NOMO-1 treated with dmso at 0.1 percent for 144 hours (cell line): Measurements from ENCODE around the gene SMG9.
"Not testable (repeated sequence)": the region's sequence is repeated elsewhere in the genome, so short reads cannot be mapped to it uniquely, and the experiment has no call there.

Experiments used
- DNase-seq: peaks from one replicate; lab custom pipeline; 2025; ENCODE audit not compliant: unreplicated experiment; lab: John Stamatoyannopoulos, UW

SMG9 gene

DNA sequence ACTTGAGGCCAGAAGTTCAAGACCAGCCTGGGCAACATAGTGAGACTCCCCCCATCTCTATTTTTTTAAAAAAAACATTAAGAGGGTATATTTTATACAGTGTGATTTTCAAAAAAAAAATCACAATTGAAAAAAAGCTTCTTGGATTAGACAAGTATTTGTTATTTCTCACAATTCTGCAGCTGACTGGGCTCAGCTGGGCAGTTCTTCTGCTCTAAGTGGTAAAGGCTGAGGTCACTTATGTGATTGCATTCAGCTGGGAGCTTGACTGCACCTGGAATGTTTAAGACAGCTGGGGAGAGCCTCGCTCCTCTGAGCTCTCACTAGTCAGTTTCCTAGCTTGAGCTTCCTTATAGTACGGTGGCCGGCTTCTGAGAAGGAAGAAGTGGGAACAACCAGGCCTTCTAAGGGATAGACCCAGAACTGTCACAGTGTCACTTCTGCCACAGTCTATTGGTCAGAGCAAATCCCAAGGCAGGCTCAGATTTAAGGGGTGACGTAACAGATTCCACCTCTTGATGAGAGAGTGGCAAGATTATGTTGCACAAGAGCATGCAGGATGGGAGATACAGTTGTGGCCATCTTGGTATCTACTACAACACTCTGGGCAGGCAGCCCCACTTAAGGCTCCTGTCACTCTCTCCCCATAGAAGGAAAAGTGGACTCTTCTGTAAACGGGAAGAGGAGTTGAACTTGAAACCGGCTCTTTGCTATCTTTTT is 58.6 kb downstream of the SMG9 start:
- DNase-seq: peak; percentile 34

DNA sequence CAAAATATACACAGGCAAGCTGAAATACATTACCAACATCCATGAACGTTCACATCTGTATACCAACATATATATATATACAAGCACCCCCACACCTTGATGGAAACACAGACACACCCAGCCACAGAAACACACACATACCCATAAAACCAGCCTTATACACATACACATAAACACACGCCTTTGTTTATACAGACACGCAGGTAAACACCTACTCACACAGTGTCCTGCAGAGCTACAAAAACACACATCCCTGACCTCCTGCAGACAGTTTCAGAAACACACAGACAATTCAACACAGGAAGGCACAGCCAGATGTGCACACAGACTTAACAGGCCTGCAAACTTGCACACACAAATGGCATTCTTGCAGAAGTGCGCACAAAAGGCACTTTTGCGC is 60.2 kb downstream of the SMG9 start:
- DNase-seq: no peak

GRCh38 chr19:43692877-43693276 is 61.9 kb downstream of the SMG9 start:
- peak; percentile 64 for DNase-seq

DNA sequence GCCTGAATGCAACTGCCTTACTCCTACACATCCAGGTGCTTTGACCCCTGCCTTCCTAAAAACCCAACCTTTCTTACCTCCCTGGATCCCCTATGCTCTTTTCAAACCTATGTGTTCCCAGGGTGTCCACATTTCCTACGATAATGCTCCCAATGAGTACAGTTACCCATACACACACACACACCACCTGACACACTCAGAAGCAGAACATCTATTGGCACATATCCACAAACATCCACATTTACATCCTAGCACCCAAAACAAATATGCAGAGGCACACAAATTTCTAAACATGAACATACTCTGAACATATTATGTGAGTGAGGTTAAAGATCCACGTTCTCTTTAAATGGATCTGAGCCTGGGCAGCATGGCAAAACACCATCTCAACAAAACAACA is 62.4 kb downstream of the SMG9 start:
- no peak for DNase-seq

DNA sequence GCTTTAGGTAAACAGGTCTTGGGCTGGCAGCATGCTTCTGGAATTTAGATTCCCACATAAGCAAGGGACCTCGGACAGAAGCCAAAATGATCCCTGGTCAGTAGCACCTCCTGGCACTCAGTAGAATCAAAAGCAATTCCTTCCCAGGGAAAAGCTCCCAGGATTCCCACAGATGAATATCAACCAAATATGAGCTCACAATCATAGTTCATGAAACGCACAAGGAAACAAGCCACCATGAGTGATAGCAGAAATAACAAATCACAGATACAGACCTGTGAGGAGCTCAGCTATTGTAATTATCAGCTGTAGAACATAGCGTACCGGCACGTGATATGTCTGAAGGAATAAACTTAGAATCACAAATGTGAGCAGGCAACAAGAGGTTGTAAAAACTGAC is 63.0 kb downstream of the SMG9 start:
- no peak for DNase-seq

DNA sequence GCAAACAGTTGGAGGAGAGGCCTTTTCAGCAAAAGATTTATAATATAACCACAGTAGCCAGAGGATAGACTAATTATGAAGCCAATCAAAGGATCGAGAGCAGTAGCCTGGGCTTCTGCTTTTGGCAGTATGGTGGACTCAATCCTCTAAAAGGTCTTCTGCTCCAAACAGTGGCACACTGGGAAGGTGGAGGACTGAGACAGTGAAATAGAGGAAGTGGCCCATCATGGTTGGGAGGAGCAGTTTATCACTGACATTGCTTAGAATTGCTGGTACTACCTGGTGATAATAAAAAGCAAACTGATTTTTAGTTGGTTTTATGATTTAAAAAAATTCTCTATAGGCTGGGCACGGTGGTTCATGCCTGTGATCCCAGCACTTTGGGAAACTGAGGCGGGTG is 63.9 kb downstream of the SMG9 start:
- no peak for DNase-seq

DNA sequence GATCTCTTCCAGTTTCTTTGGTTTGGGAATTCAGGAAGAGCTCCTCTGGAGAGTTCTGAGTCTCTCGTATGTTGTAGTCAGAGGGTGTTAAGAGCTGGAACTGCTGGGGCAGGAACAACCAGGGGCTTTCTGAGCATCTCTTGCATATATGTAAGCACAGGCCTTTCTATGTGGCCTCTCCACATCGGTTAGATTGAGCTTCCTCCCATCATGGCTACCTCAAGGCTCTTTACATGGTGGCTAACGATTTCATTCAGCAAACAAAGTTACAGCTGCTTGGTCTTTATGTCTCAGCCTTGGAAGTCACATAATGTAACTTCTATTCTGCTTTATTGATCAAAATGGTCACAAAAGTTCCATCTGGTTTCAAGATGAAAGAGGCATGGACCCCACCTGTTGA is 64.3 kb downstream of the SMG9 start:
- no peak for DNase-seq

- DNase-seq: no peak
Observed at GRCh38 chr19:43688059-43688701, 66.6 kb downstream of the SMG9 start.

DNA sequence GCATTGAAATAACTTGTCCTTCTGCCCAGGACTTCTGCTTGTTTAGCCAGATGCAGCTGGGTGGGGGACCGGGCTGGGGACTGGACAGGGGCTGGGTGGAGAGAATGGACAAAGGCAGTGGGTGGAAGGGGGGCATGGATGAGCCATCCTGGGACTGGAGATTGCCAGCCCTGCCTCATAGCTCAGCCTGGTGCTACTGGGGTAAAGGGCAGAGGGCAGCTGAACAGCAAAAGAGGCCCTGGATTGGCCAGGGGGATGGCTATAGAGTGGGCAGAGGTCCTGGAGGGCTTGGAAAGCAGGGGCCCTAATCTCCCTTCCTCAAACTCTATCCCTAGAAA is 67.1 kb downstream of the SMG9 start:
- no peak for DNase-seq

DNA sequence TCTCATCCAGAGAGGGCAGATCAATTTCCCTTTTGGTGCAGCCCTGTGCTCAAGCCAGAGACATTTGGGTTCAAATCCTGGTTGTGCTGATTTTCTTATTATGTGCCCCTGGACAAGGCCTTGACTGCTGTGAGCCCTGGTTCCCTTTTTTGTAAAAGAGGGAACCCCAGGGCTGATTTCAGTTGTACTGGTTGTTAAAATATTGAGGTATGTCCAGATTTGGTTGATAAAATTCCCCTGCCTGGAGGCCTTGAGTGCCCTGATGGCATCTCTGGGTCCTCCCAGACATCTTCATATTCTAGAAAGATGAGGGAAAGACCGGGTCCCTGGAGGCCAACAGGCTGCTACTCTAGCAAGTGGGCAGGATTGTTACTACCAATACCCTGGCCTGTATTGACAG is 70.4 kb downstream of the SMG9 start:
- no peak for DNase-seq

DNA sequence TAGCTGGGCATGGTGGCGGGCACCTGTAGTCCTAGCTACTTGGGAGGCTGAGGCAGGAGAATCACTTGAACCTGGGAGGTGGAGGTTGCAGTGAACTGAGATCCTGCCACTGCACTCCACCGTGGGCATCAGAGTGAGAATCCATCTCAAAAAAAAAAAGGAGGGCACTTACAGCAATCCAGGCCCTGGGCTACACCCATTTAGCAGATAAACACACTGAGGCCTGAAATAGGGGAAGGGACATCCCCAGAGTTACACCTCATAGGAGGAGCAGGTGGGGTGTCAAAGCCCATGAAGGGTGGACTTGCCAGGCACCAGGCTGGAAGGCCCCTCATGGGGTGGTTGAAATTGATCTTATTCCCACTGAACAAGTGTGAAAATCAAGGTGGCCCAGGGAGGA is 70.9 kb downstream of the SMG9 start:
- DNase-seq: no peak

DNA sequence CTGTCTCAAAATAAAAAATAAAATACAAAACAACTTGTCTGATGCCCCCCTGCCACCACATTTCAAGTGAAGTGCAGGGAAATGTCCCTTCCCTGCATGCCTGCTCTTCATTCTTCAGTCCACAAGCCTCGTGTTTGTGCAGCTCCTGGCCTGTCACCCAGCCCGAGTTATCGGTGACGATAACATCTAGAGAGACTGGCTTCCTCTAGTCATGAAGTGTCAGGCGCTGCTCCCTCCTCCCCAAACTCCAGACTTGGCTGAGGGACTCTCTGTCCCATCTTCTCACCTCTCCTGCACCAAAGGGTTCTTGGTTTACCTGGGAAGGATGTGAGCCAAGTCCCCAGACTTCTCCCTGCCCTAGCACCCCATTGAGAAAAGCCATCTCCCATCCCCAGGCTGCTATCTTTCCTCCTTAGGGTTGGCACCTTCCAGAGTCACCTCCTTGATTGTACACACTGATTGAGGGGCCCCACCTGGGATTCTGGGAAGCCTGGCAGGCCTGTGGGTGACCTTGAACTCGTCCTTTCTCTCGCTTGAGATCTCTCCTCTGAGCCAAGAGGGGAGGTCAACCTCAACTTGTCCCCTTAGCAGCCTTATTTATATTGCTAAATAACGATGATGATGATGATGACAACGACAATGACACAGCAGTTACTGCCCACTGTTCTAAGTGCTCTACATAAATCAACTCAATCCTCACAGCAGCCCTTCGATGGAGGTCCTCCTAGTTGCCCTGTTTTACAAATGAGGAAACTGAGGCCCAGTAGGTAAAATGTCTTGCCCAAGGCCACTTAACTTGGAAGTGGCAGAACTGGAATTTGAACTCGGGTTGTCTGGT is 71.7 kb downstream of the SMG9 start:
- no peak for DNase-seq

- not testable (repeated sequence) for DNase-seq
Observed at GRCh38 chr19:43682269-43682668, 72.5 kb downstream of the SMG9 start.

GRCh38 chr19:43681821-43682220 is 72.9 kb downstream of the SMG9 start:
- no peak for DNase-seq

GRCh38 chr19:43678512-43679261 is 76.1 kb downstream of the SMG9 start:
- DNase-seq: peak; percentile 86
